Measurements from ENCODE around the gene CORO7. TPM values are rescaled to one million over a fixed set of nuclear protein-coding genes. Genes with fewer than 3 reads are reported as not detected.

Gene CORO7
- total and polyA plus RNA-seq, 7 donors: 3.4 to 7.9 (median 5.8) TPM

GRCh38 chr16:4366016-4366415 is 50.4 kb downstream of the CORO7 start:
- no peaks in the 10 kb centered on the region for H3K27me3 ChIP-seq (ENCODE audit: insufficient read depth in 3 of 3, low read length in 2 of 3)
- H3K4me1 ChIP-seq: no peaks in the 10 kb centered on the region
- TF ChIP-seq, protein P1, sequence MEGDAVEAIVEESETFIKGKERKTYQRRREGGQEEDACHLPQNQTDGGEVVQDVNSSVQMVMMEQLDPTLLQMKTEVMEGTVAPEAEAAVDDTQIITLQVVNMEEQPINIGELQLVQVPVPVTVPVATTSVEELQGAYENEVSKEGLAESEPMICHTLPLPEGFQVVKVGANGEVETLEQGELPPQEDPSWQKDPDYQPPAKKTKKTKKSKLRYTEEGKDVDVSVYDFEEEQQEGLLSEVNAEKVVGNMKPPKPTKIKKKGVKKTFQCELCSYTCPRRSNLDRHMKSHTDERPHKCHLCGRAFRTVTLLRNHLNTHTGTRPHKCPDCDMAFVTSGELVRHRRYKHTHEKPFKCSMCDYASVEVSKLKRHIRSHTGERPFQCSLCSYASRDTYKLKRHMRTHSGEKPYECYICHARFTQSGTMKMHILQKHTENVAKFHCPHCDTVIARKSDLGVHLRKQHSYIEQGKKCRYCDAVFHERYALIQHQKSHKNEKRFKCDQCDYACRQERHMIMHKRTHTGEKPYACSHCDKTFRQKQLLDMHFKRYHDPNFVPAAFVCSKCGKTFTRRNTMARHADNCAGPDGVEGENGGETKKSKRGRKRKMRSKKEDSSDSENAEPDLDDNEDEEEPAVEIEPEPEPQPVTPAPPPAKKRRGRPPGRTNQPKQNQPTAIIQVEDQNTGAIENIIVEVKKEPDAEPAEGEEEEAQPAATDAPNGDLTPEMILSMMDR (IDR thresholded peaks at IDR 0.05): no peak
- intact Hi-C loops (cut with DNase I): no loop called here
- peaks cover 0 to 29% of the 10 kb centered on the region in 2 donors for H3K36me3 ChIP-seq (ENCODE audit: insufficient read depth in 1 of 2, low read depth in 1 of 2)
- no peak for DNase-seq
- no peak overlapping the region for H3K27ac ChIP-seq
- WGBS, 3 donors: 92 to 95% (median 93%) methylated on average over 13 of the region's 13 CpGs
- H3K9me3 ChIP-seq: no peaks in the 10 kb centered on the region
- H3K4me3 ChIP-seq: no peak overlapping the region
- no peak for ATAC-seq

DNA sequence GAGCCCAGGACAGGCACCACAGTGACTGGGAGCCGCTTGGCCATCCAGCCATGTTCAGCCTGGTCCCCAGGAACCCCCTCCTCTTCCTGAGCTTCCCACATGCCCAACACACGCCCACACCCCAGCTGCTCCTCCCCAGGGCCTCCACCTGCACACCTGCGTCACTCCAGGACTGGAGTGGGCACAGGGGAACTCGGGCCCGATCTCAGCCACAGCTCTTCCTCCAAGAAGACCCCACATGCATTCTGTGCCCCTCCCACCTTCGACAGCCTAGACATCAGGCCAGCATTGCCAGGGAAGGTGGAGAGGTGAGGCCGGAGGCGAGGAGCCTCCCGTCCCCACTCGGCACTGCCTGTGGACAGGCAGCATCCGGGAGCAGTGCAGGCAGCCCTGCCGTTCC is 50.8 kb downstream of the CORO7 start:
- no peak overlapping the region for H3K4me3 ChIP-seq
- no peak overlapping the region for H3K27ac ChIP-seq
- intact Hi-C loops (cut with DNase I): no loop called here
- no peaks in the 10 kb centered on the region for H3K4me1 ChIP-seq
- ATAC-seq: no peak
- 95 to 99% (median 96%) methylated on average over 12 of the region's 12 CpGs for WGBS, 3 donors
- no peaks in the 10 kb centered on the region for H3K9me3 ChIP-seq
- DNase-seq: no peak
- peaks cover 0 to 29% of the 10 kb centered on the region in 2 donors for H3K36me3 ChIP-seq (ENCODE audit: insufficient read depth in 1 of 2, low read depth in 1 of 2)
- TF ChIP-seq, protein P1 (IDR thresholded peaks at IDR 0.05): no peak
- no peaks in the 10 kb centered on the region for H3K27me3 ChIP-seq (ENCODE audit: insufficient read depth in 3 of 3, low read length in 2 of 3)

- intact Hi-C loops (cut with DNase I): no loop called here
- WGBS, 3 donors: 94 to 96% (median 95%) methylated on average over 10 of the region's 10 CpGs
- no peaks in the 10 kb centered on the region for H3K27me3 ChIP-seq (ENCODE audit: insufficient read depth in 3 of 3, low read length in 2 of 3)
- H3K4me1 ChIP-seq: no peaks in the 10 kb centered on the region
- DNase-seq: no peak
- H3K9me3 ChIP-seq: no peaks in the 10 kb centered on the region
- no peak overlapping the region for H3K27ac ChIP-seq
- TF ChIP-seq, protein P1 (IDR thresholded peaks at IDR 0.05): no peak
- ATAC-seq: no peak
- peaks cover 0 to 32% of the 10 kb centered on the region in 2 donors for H3K36me3 ChIP-seq (ENCODE audit: insufficient read depth in 1 of 2, low read depth in 1 of 2)
- no peak overlapping the region for H3K4me3 ChIP-seq
These were observed 51.4 kb downstream of the CORO7 start for GRCh38 chr16:4365014-4365406.

- no peaks in the 10 kb centered on the region for H3K27me3 ChIP-seq (ENCODE audit: insufficient read depth in 3 of 3, low read length in 2 of 3)
- DNase-seq (no peak), ATAC-seq (no peak)
- TF ChIP-seq, protein P1 (IDR thresholded peaks at IDR 0.05): no peak
- no peaks in the 10 kb centered on the region for H3K4me1 ChIP-seq
- no peak overlapping the region for H3K4me3 ChIP-seq
- H3K36me3 ChIP-seq (ENCODE audit: insufficient read depth in 1 of 2, low read depth in 1 of 2): peaks cover 0 to 33% of the 10 kb centered on the region in 2 donors
- no peak overlapping the region for H3K27ac ChIP-seq
- H3K9me3 ChIP-seq: no peaks in the 10 kb centered on the region
- WGBS, 3 donors: 91 to 93% (median 92%) methylated on average over 31 to 37 of the region's 37 CpGs
- intact Hi-C loops (cut with DNase I): no loop called here
These were observed 52.0 kb downstream of the CORO7 start for GRCh38 chr16:4364196-4365013.

Measured in psoas muscle (tissue), 8 donors.